ENCODE data around the gene MN1.
A peak's percentile ranks its signal among the peaks of the same experiment; 100 is the strongest.

Gene MN1

DNA sequence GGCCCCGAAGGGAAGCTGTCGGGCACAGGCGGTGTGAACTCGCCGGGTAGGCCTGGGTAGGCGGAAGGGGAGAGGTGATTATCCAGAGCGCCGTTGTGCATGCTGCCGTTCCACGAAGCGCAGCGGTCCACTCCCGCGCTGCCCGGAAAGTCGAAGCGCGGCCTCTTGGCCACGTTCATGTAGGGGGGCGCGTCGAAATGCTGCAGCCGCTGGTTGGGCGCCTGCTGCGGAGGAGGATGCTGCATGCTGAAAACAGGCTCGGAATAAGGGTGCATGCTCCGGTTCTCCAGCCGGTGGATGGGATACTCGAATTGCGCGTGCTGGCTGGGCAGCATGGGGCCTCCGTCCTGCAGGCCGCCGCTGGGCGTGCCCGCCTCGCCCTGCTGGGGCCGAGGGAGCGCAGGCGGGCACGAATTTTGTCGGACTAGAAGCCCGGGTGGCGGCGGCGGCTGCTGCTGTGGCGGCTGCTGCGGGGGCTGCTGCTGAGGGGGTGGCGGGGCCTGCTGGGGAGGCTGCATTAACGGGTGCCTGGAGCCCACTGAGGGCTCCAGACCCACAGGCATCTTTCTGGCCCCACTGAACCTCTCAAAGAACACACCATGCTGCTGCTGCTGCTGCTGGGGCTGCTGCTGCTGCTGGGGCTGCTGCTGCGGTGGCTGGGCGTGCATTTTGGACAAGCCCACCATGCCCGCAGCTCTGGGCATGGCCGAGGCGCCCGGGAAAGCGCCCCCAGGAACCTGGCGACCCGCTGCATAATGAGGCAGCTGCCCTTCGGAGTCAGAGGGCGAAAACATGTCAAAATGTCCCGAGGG is 2.3 kb downstream of the MN1 start:
- DNase-seq: peak; percentile 45

DNA sequence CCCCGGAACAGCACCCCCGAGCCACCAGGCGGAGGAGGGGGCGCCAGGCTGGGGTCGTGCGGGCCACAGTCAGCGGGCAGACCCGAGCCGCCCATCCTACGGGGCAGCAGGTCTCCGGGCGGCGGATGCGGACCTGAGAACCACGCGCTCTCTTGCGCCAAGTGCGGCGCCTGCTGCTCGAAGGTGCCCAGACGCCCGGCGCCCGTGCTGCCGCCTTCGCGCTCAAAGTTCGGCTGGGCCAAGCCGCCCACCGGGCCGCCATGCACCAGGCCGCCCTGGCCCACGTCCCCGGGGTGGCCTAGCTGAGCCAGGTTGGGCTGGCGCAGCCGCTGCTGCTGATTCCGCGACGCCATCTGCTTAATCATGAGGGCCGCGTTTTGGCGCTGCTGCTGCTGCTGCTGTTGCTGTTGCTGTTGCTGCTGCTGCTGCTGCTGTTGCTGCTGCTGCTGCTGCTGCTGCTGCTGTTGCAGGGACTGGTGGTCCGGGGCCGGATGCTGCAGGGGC is 3.0 kb downstream of the MN1 start:
- DNase-seq: no peak

- no peak for DNase-seq
Observed at GRCh38 chr22:27797520-27798391, 3.8 kb downstream of the MN1 start.

DNA sequence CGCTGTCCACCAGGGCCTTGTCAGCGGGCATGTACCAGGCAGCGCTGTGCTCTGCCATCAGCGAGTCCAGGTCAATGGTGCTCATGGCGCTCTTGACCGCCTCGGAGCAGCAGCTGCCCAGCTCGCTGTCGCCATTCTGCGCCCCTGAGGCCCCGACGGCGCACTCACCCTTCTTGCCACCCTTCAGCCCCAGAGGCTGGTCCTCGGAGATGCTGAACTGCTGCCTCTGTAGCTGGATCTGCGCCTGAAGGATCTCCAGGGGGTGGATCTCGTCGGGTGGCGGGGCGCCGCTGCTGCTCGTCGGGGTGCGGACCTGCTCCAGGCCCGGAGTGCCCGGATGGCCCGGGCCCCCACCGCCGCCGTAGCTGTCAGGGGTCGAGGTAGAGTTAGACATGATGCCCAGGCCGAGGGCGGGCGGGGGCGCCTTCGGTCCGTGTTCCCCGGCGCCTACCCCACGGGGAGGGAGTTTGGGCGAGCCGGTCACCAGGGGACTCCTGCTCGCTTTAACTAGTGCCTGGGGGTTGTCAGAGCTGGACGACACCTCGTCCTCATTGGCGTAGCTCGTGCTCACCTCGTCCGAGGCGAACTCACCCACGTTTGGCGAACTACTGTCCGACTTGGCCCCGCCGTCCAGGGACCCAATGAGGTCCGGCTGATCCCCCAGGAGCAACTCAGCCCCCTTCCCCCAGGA is 4.6 kb downstream of the MN1 start:
- DNase-seq: no peak

- DNase-seq: no peak
Observed at GRCh38 chr22:27795696-27796517, 5.6 kb downstream of the MN1 start.

DNA sequence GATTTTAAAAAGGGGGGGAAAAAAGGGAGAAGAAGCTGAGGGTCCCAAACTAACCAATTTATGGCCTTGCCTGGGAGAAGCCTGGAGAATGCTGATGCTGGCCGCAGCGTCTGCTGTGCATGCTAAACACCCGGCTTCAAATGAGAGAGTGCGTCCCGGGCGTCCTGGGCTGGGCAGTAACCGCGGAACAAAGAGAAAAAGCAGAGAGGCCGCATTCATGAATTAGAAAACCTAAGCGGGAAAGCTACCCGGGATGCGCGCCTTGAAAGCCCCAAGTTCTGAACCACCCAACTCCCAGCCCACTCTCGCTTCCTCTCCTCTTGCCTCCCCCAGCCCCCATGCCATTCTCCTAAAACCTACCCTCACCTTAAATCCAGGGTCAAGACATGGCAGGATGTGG is 6.5 kb downstream of the MN1 start:
- DNase-seq: no peak

DNA sequence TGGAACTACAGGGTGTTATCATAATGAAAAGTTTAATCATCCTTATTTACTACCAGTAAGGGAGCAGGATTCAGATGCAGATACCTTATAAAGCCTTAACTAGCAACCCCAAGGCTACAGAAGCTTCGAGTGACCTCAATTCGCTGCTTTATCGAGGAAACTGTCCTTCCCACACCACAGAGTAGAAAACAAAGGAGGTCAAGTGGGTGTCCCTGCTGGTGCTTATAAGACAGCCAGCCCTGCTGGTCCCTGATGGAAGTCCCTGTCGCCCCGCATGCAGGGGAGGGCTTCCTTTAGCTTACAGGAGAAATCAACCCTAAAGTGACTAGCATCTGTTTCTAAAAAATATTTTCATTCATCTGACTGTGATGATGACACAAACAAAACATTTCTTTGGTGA is 7.3 kb downstream of the MN1 start:
- no peak for DNase-seq

GRCh38 chr22:27793576-27793975 is 8.0 kb downstream of the MN1 start:
- DNase-seq: no peak

DNA sequence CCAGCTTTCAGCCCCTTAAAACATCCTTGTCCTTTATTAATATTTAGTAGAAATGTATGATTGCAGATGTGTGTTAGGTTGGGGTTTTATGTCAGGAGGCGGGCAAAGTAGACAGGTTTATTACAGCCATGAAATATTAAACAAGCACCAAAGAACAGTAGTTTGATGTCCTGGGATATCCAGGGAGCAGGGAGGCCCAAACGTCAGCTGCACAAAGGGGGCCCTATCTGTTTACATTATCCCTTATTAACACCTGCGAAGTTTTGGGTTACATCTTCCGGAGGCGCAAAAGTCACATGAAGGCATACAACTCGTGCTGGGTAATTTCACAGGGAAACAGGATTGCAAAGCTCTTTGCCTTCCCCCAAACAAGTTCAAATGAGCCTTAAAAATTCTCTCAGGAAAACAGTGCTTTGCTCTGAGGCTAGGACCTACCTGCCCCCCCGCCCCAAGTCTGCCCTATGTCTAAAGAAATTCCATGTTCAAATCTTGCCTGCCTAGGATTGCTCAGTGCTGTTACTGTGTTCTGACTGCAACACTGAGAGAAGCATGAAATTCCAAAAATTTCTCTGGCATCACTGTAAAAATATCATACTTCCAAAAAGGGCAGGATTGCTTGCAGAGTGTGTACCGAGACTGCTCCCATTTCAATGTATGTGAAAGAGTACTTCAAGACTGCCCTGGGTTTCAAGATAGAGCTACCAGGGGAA is 8.9 kb downstream of the MN1 start:
- DNase-seq: no peak

DNA sequence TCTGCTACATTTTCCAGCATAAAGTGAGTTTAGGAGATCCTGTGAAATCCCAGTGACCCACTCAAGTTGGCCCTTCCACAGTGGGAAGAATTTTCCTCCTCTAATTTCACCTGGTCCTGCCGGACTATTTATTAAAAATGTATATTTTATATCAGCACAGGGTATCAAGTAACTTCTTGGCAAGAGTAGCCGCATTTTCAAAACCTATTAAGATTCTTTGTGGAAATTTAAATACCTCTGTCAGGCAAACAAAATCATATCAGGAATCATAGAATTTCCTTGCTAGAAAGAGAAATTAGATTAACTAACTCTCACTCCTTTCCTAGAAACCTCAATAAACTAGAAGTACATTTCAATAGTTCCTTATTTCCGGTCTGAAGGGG is 9.7 kb downstream of the MN1 start:
- no peak for DNase-seq

GRCh38 chr22:27791159-27791858 is 10.2 kb downstream of the MN1 start:
- no peak for DNase-seq

GRCh38 chr22:27790376-27791158 is 11.0 kb downstream of the MN1 start:
- DNase-seq: peak; percentile 45

DNA sequence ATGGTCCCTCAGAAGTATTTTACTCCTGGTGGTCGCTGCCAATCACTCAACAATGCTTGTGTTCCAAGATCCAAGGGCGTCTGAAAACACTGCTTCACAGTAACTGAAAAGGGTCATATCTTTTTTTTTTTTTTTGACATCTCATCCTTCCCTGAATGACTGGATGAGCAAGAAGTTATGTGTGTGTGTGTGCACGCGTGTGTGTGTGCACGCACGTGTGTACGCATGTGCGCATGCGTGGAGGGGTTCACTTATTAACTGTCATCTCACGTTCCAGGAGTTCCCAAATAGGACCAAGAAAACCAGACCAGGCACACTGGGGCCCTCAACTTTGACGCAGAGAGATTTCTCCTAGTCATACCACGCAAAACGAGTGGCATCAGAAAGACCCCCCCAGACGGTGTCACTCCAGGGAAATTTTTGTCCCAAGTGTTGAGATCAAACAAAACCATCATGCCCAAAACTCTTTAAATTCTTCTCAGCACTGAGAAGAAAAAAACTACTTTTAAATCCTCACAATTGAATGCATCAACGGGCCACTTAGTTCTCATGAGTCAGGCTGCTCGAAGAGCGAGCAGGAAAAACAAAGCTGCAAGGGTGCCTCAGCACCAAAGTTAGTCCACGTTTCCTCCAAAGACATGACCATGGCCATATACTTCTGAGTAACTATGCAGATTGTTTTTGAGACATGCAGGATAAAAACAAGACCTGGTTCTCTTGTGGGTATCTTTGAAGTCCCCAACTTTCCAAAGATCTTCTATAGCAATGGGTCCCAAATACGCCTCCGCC is 12.9 kb downstream of the MN1 start:
- DNase-seq: no peak

GRCh38 chr22:27786965-27787364 is 14.6 kb downstream of the MN1 start:
- DNase-seq: no peak

DNA sequence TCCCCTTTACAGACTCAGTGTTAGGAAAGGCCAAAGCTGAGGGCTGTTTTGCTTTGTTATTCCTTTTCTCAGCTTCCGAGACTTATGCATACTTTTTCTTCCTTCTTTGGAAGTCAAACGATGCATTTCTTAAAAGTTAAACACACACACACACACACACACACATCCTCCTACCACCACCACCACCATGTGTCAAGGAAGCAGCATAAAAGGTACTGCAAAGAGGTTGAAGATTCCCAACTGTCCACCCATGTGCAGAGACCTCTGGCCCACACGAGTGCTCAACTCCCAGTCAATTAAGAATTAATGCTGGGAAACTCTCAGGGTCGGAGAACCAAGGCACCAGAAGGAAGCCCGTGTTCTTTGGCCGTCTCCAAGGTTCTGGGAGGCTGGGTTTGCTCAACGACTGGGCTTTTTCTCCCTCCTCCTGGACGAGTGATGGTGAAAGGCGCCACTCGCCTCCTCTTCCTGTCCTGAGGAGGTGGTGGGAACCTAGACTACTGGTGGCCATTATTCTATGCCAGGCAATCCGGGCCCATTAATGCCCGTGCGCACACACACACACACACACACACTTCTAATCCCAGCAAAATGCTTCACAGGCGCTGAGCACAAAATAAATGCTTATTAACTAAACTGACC is 15.1 kb downstream of the MN1 start:
- no peak for DNase-seq

- no peak for DNase-seq
Observed at GRCh38 chr22:27785831-27786230, 15.7 kb downstream of the MN1 start.

- no peak for DNase-seq
Observed at GRCh38 chr22:27784120-27784475, 17.5 kb downstream of the MN1 start.

DNA sequence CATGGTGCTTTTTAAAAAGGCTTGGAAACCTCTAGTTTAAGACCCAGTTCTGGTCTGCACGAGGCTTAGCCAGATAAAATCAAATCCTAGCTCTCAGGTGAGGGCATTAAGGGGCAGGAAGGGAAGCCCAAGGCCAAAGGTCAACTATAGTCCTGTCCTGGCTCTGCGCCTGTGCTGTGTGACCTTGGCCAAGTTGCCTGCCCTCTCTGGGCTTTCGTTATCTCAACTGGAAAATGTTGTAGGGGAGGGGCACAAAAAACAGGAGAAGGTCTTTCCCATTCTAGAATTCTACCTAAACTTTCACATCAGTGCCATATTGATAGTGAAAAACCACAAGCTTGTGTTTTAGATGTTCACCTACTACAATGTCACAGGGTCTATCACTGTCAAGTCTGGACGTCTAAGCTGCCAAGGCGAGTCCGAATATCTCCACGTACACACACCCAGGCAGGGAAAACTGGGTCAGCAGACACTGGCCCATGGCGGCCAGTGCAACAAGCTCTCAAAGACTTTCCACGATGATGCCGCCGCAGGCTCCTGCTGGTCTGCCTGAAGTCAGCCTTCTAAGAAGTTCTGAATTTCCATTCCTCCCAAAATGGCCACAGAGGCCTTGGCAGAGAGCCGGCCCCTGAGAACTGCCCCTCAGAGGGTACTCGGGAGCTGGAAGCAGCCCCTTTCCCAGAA is 18.0 kb downstream of the MN1 start:
- no peak for DNase-seq
